HG03196 (cell line): Measurements from ENCODE around the gene DMD.

ENCODE experiments used
- ATAC-seq: cut with Tn5 transposase; IDR thresholded peaks from one replicate; pipeline ENCODE4 v1.9.1; 2021; ENCODE audit not compliant: unreplicated experiment

The DMD gene

DNA sequence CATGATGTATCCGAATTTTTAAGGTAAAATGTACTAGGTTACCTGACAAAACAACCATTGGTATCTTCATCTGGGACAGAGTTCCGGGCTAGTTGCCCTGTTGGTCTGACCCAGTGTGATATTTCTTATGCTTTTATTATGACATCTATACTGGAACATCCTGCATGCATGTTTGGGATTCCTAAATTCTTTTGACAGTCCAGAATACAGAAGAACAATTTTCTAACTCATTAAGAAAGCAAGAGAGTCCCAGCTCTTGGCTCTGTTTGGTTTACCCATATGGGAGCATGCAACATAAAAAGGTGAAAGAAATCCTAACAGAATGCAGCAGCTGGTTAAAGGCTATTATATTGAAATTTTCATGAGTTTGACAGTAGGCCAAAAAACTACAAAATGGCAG, 1891.8 kb downstream of the DMD start:
- no peak for ATAC-seq

GRCh38 chrX:31318866-31319265, 1892.5 kb downstream of the DMD start:
- no peak for ATAC-seq

- ATAC-seq, result no peak
These were observed 1894.9 kb downstream of the DMD start for GRCh38 chrX:31316340-31316991.

DNA sequence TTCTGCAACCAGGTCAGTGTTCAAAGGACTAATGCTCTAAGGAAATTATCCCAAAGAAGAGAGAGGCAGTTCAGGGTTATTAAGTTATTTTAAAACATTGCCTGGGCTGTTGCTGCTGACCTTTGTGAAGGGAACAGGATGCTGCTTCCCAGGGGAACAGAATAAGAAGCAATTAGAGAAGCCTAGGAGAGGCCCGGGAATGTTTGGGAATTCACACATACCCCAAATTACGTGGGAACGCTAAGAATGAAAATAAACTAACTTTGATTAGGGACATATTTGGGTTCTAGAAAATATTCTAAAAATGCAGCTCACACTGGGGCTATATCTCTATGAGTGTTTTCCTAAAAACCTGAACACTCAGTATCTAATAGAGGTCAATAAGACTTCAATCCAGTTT, 1896.4 kb downstream of the DMD start:
- ATAC-seq, result no peak

- ATAC-seq, result no peak
These were observed 1903.4 kb downstream of the DMD start for GRCh38 chrX:31307952-31308351.

- ATAC-seq, result no peak
These were observed 1908.7 kb downstream of the DMD start for GRCh38 chrX:31302573-31303075.

GRCh38 chrX:31301941-31302340, 1909.4 kb downstream of the DMD start:
- ATAC-seq, result no peak

DNA sequence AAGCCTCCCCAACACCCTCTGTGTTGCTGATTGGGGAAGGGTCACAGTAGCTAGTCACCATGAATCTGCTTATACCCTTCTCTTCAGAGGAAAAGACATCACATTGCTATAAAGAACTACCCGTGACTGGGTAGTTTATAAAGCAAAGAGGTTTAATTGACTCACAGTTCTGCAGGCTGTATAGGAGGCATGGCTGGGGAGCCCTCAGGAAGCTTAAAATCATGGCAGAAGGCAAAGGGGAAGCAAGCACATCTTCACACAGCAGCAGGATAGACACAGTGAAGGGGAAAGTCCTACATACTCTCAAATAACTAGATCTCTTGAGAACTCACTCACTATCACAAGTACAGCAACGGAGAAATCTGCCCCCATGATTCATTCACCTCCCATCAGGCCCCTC, 1910.1 kb downstream of the DMD start:
- ATAC-seq, result no peak

GRCh38 chrX:31298916-31299315, 1912.4 kb downstream of the DMD start:
- no peak for ATAC-seq

DNA sequence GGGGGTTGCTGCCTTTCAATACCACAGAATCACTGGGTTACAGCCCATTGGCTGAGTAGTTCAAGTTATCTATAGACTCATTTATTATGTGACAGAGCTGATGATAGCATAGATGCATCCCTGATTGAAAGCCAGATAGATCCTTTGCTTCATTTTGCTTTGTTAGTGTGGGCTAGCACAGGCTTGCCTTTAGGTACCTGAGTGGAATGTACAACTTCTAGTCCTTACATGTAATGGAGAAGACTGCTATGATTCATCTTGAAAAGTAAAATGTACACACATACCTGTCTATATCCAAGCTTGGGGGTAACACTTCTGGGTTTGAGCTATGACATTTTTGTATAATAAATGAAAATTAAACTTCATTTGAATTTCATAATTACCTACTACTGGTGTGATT, 1913.5 kb downstream of the DMD start:
- no peak for ATAC-seq

- ATAC-seq, result no peak
These were observed 1916.9 kb downstream of the DMD start for GRCh38 chrX:31294475-31294874.

- no peak for ATAC-seq
These were observed 1917.9 kb downstream of the DMD start for GRCh38 chrX:31293409-31293808.

DNA sequence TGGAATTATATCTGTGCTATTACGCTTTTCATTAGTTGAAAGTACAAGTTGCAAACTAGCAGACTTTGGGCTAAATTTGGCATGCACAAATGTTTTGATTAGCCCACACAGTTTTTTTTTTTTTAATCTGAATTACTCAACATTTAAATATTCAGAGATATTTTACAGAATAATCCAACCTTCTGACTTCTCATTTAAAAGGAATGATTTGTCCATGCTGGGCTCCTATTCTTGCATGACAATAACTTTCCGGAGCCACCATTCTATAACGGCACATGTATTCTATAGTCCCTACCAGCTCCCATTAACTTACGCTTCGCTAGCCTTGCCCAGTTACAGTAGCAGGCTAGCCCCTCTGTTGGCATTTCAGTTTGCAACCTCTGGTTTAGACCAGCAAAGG, 1920.2 kb downstream of the DMD start:
- no peak for ATAC-seq

GRCh38 chrX:31287861-31288260, 1923.5 kb downstream of the DMD start:
- ATAC-seq, result no peak

DNA sequence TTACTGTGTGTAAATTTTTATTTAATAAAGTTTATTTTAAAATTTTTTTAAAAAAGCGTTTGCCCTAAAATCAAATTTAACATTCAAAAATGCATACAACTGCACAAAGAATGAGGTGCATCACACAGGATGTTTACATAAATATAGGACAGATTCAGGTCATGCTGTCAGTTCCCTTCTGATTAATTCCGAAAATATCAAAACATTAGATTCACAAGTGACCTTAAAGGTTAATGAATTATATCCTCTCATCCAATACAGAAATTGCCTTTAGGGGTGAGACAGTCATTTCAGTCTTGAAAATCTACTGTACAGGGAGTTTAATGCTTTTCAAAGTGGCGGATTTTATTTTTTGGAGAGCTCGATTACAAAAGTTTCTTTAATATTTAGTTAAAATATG, 1930.8 kb downstream of the DMD start:
- no peak for ATAC-seq

DNA sequence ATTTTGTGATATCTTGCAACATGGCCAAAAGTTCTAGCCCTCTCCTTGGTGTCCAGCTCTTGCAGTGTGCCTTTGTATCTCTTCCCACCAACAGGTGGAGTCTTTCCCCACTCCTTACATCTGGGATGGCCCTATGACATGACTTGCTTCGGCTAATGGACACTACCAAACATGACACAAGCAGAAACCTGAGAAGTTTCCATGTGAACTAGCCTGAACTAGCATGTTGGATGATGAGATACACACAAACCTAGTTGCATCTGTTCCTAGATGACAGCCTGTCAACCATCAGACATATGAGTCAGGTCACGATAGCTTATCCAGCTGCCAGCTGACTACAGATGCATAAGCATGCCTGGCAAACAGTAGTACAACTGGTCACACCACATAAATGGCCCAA, 1932.0 kb downstream of the DMD start:
- ATAC-seq, result no peak

- ATAC-seq, result no peak
These were observed 1938.9 kb downstream of the DMD start for GRCh38 chrX:31272472-31272775.

- no peak for ATAC-seq
These were observed 1939.5 kb downstream of the DMD start for GRCh38 chrX:31271615-31272471.

GRCh38 chrX:31269914-31270313, 1941.4 kb downstream of the DMD start:
- ATAC-seq, result no peak

DNA sequence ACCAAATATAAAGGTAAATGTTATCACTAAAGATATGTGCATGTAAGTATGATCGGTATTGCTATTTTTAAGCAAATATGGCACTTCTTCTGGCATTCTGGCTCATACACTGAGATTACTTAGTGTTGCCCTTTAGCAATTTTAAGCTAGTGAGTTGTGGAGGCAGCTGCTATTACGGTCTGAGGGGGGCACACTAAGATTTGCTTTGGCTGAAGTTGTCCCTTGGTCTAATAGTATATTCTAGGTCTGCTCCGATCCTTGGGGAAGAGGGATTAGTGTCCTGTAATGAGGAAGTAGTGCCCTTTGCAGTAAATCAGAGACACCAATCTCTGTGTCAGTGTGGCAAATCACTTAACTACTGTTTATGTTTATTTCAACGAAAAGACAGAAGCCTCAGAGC, 1943.0 kb downstream of the DMD start:
- no peak for ATAC-seq

DNA sequence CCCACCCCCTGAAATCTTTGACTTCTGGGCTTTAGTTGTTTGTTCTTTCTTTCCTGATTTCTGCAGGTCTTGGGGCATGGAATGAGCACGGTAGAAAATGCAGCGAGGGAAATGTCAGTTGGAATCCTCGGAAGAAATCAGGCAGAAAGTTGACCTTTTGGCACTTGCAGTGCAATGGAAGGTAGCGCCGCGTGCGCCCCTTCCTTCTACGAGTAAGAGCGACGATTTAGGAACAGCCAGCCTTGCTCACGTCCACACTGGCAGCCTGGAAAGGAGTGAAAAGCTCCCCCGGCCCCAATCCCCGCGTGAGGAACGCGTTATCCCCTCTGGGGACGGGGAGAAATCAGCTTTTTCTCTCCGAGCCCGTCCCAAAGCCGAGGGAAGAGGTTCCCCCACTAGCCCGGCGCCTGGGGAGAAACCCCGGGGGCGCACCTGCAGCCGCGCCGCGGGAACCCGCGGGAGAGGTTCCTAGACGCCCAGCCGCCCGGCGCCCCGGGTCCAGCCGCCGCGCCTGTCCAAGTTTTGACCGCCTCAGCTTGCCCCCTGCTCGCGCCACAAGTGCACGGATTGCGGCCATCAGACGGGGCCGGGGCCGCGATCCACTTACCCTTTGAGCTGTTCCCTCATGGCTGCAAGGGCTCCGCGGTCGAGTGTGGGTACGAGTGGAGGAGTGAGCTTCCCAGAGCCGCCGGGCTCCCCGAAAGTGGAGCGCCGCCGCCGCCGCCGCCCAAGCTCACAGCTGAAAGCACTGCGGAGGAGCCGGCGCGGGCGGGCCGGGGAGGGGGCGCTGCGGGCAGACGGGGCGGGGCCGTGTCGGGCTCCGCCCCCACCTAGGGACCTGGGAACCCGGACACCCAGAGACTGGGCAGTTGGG, 1944.9 kb downstream of the DMD start:
- peak; percentile 95 for ATAC-seq

- ATAC-seq, result no peak
These were observed 1946.0 kb downstream of the DMD start for GRCh38 chrX:31265383-31265782.
